ENCODE data around the gene MLN.

- TF ChIP-seq EZH2phosphoT487 (IDR thresholded peaks at IDR 0.05; ENCODE audit: borderline replicate concordance) (no peak), CTCF (conservative IDR thresholded peaks at IDR 0.05; ENCODE audit: low read length) (peak; percentile 48)
Observed at GRCh38 chr6:33779290-33779689, 24.5 kb downstream of the MLN start.
